ENCODE results near the gene HAUS5. TPM values are rescaled to one million over a fixed set of nuclear protein-coding genes. Genes with fewer than 3 reads are reported as not detected.
A peak's percentile ranks its signal among the peaks of the same experiment; 100 is the strongest.

HAUS5 gene
- total RNA-seq (10 to 100 TPM; 10.6 to 24.5 (median 19.5) TPM), polyA plus RNA-seq (10 to 100 TPM in 1 of 2 donors, 1 to 10 TPM in 1; 8.8 to 14.8 TPM)
- long read RNA-seq, donor 1, full-length matches to known transcripts: 58 of 92 reads
- long read RNA-seq, donor 1, partial matches to known transcripts: 15 of 92 reads
- long read RNA-seq, donor 1, other reads (novel, unspliced or antisense): 19 of 92 reads
- long read RNA-seq, donor 2, full-length matches to known transcripts: 8 of 21 reads
- long read RNA-seq, donor 2, partial matches to known transcripts: 13 of 21 reads
- long read RNA-seq, donor 2, other reads (novel, unspliced or antisense): 0 of 21 reads
- long read RNA-seq, donor 3, full-length matches to known transcripts: 36 of 64 reads
- long read RNA-seq, donor 3, partial matches to known transcripts: 11 of 64 reads
- long read RNA-seq, donor 3, other reads (novel, unspliced or antisense): 17 of 64 reads

- Histone ChIP-seq H3K9me3 (no peaks in the 10 kb centered on the region), H3K4me3 (peak within 1 kb of the TSS; percentile 77), H3K4me1 (ENCODE audit: insufficient read depth) (peaks cover 5% of the 10 kb centered on the region), H3K27ac (peak within 1 kb of the TSS; percentile 23 to 85), H3K27me3 (no peaks in the 10 kb centered on the region), H3K36me3 (no peaks in the 10 kb centered on the region)
- TF ChIP-seq CTCF (IDR thresholded peaks at IDR 0.05) (peak in 2 of 3 donors; percentile 46 to 55), EP300 (IDR thresholded peaks at IDR 0.05) (no peak), POLR2A (IDR thresholded peaks at IDR 0.05) (peak; percentile 63)
- 0 to 1% (median 0%) methylated on average over 34 to 47 of the region's 47 CpGs for WGBS, 3 donors
- peak; percentile 89 to 97 (median 95) for DNase-seq
- intact Hi-C loops (cut with DNase I): loop anchor here in 2 of 4 donors (10.0 kb wide), 2 partner anchors 68 to 348 kb away; partner anchors contain the start of genes TMEM147 (in 1 of the 2) and USF2 (in 1 of the 2)
Observed at GRCh38 chr19:35612559-35613321, at the start of gene HAUS5. Gene HAUS5 (plus strand): TSS chr19:35612735. CDS start chr19:35612795, 60 bp downstream.

GRCh38 chr19:35562776-35563175 lies 49.8 kb upstream of the HAUS5 start:
- intact Hi-C loops (cut with DNase I): no loop called here
- WGBS, 3 donors: 42 to 58% (median 58%) methylated on average over 2 of the region's 2 CpGs

GRCh38 chr19:35563207-35563829 lies 49.2 kb upstream of the HAUS5 start, which contains the start of gene ATP4A:
Gene ATP4A (minus strand): TSS chr19:35563658. CDS start chr19:35563629, 29 bp downstream.
- intact Hi-C loops (cut with DNase I): no loop called here
- H3K27me3 ChIP-seq: no peaks in the 10 kb centered on the region
- H3K4me1 ChIP-seq (ENCODE audit: insufficient read depth): no peaks in the 10 kb centered on the region
- H3K9me3 ChIP-seq: no peaks in the 10 kb centered on the region
- DNase-seq: no peak
- H3K36me3 ChIP-seq: no peaks in the 10 kb centered on the region
- WGBS, 3 donors: 72 to 74% (median 72%) methylated on average over 15 of the region's 15 CpGs
- no peak within 1 kb of the TSS for H3K27ac ChIP-seq
- no peak within 1 kb of the TSS for H3K4me3 ChIP-seq
- no peak for TF ChIP-seq EP300 (IDR thresholded peaks at IDR 0.05)
- TF ChIP-seq POLR2A (IDR thresholded peaks at IDR 0.05): no peak
- no peak for TF ChIP-seq CTCF (IDR thresholded peaks at IDR 0.05)

More at GRCh38 chr19:35562776-35563175, 49.8 kb upstream of the HAUS5 start:
- Histone ChIP-seq H3K9me3 (no peaks in the 10 kb centered on the region), H3K36me3 (no peaks in the 10 kb centered on the region), H3K4me3 (no peak overlapping the region), H3K27me3 (no peaks in the 10 kb centered on the region), H3K4me1 (ENCODE audit: insufficient read depth) (no peaks in the 10 kb centered on the region), H3K27ac (no peak overlapping the region)
- no peak for DNase-seq
- no peak for TF ChIP-seq POLR2A (IDR thresholded peaks at IDR 0.05)
- TF ChIP-seq CTCF (IDR thresholded peaks at IDR 0.05): no peak
- TF ChIP-seq EP300 (IDR thresholded peaks at IDR 0.05): no peak
